Brain microvascular endothelial cell (primary cell): ENCODE results near the gene MRPL16.
A peak's percentile ranks its signal among the peaks of the same experiment; 100 is the strongest.
"Not testable (repeated sequence)": the region's sequence is repeated elsewhere in the genome, so short reads cannot be mapped to it uniquely, and the experiment has no call there.

Experiments
- DNase-seq: peaks from one replicate; pipeline ENCODE4 v3.0.0-alpha.2; 2020
- H3K27ac ChIP-seq: fragments of 250-450 bp; sonication (Bioruptor Pico); 2 replicates; pipeline ENCODE4 v1.5.1; 2020; ENCODE audit warnings: mild to moderate bottlenecking, moderate library complexity
- H3K27me3 ChIP-seq: fragments of 250-450 bp; sonication (Bioruptor Pico); replicated peaks from 2 replicates; pipeline ENCODE4 v1.5.1; 2020; ENCODE audit warnings: mild to moderate bottlenecking
- H3K36me3 ChIP-seq: fragments of 250-450 bp; sonication (Bioruptor Pico); replicated peaks from 2 replicates; pipeline ENCODE4 v1.5.1; 2020; ENCODE audit warnings: mild to moderate bottlenecking
- H3K4me3 ChIP-seq: 2 replicates; pipeline ENCODE4 v1.5.1; 2011; ENCODE audit warnings: low read depth, mild to moderate bottlenecking, control low read depth, low read length, moderate library complexity
- in situ Hi-C: cut with HindIII; loops from 2 replicates; pipeline ENCODE4 v1.10.0; 2017; ENCODE audit warnings: low sequenced_read_pairs, low pct_ligation_motif_present
- TF ChIP-seq, protein P1 (sequence below): IDR thresholded peaks from 2 replicates; pipeline ENCODE4 v1.5.1; 2011; ENCODE audit warnings: low read depth, mild to moderate bottlenecking, moderate library complexity, low read length, control low read depth, inconsistent platforms; ENCODE audit errors: missing control alignments

MRPL16 gene

GRCh38 chr11:59794417-59794816 lies 16.2 kb downstream of the MRPL16 start:
- H3K27ac ChIP-seq: no peak overlapping the region
- in situ Hi-C loops: no loop called here
- TF ChIP-seq, protein P1, sequence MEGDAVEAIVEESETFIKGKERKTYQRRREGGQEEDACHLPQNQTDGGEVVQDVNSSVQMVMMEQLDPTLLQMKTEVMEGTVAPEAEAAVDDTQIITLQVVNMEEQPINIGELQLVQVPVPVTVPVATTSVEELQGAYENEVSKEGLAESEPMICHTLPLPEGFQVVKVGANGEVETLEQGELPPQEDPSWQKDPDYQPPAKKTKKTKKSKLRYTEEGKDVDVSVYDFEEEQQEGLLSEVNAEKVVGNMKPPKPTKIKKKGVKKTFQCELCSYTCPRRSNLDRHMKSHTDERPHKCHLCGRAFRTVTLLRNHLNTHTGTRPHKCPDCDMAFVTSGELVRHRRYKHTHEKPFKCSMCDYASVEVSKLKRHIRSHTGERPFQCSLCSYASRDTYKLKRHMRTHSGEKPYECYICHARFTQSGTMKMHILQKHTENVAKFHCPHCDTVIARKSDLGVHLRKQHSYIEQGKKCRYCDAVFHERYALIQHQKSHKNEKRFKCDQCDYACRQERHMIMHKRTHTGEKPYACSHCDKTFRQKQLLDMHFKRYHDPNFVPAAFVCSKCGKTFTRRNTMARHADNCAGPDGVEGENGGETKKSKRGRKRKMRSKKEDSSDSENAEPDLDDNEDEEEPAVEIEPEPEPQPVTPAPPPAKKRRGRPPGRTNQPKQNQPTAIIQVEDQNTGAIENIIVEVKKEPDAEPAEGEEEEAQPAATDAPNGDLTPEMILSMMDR: no peak
- no peak overlapping the region for H3K4me3 ChIP-seq
- peaks cover 49% of the 10 kb centered on the region for H3K36me3 ChIP-seq
- DNase-seq: no peak
- no peaks in the 10 kb centered on the region for H3K27me3 ChIP-seq

DNA sequence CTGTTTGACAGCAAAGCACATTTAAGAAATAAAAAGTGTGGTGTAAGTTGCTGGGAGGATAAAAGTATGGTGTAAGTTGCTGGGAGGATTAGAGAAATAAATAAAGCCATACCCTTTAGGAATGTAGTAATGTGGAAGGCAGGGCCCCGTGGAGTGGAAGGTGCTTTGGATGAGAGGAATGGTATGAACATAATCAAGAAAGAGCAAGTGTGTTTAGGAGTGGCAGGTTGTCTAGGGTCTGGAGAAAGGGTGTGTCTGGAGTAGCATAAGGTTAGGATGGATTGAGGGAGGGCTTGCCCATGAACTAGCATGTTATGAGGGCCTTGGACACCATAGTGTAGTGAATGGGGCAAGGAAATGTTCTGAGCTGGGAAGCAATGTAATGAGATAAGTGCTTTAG lies 18.1 kb downstream of the MRPL16 start:
- Histone ChIP-seq H3K27ac (no peak overlapping the region), H3K27me3 (no peaks in the 10 kb centered on the region), H3K4me3 (no peak overlapping the region), H3K36me3 (peaks cover 47% of the 10 kb centered on the region)
- in situ Hi-C loops: no loop called here
- DNase-seq: no peak
- TF ChIP-seq, protein P1: no peak

DNA sequence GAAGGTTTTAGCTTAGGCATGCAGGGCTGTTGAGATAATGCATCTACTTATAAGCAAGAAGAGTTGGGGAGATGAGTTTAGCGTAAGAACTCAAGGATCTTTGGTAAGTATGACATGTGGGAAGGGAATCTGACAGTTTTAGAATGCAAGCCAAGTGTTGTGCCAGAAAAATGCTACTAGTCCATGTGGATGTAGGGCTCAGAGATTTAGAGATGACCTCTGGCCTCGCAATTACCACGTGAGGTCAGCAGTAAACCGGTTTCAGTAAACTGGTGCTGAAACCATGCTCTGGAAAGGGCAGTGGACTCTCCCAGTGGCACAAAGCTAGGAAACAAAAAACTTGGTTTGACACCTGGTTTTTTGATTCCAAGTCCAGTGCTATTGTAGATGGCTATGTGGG lies 18.9 kb downstream of the MRPL16 start:
- H3K27ac ChIP-seq: no peak overlapping the region
- H3K4me3 ChIP-seq: no peak overlapping the region
- no peaks in the 10 kb centered on the region for H3K27me3 ChIP-seq
- TF ChIP-seq, protein P1: no peak
- H3K36me3 ChIP-seq: peaks cover 46% of the 10 kb centered on the region
- no peak for DNase-seq
- in situ Hi-C loops: no loop called here

DNA sequence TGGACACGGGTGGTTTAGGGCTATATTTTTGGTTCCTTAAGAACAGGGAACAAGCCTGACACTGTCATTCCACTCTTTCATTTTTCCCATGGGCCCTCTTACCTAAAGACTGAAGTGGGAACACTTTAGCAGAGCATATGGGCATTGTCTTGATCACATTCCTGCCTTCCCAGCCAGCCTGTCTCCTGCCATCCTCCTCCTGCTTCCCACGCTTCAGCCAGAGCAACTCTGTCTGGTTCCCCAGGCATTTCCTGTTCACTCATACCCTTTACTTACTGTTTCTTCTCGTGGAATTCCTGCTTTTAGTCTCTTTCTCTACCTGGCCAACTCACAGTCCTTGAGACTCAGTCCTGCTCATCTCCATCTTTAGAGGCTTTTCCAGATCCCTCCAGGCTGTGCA lies 22.8 kb downstream of the MRPL16 start:
- Histone ChIP-seq H3K4me3 (no peak overlapping the region), H3K27me3 (no peaks in the 10 kb centered on the region), H3K27ac (peak overlapping the region; percentile 70), H3K36me3 (peaks cover 23% of the 10 kb centered on the region)
- TF ChIP-seq, protein P1: no peak
- in situ Hi-C loops: no loop called here
- DNase-seq: peak; percentile 55

DNA sequence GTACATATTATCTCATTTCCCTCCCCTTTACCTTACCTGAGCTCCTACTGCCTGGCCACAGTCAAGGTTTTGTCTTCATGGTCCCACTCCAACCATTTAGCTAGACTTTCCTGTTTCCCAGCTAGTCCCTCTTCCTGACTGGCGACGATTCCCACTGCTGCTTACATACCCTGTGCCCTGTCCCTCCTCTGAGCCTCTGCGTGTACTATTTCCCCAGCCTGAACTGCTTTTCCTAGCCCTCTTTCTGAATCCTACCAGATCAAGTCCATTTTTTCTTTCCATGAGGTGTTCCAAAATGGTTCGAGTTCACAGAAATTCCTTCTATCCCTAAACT lies 23.4 kb downstream of the MRPL16 start:
- H3K36me3 ChIP-seq: peaks cover 19% of the 10 kb centered on the region
- no peak overlapping the region for H3K4me3 ChIP-seq
- in situ Hi-C loops: no loop called here
- H3K27ac ChIP-seq: peak overlapping the region; percentile 70
- no peak for DNase-seq
- H3K27me3 ChIP-seq: no peaks in the 10 kb centered on the region
- TF ChIP-seq, protein P1: no peak

- Histone ChIP-seq H3K27ac (no peak overlapping the region), H3K27me3 (no peaks in the 10 kb centered on the region), H3K36me3 (peaks cover 5% of the 10 kb centered on the region), H3K4me3 (no peak overlapping the region)
- TF ChIP-seq, protein P1: no peak
- DNase-seq: no peak
- in situ Hi-C loops: no loop called here
These were observed 24.8 kb downstream of the MRPL16 start for GRCh38 chr11:59785818-59786217.

GRCh38 chr11:59784441-59784840 lies 26.1 kb downstream of the MRPL16 start:
- H3K36me3 ChIP-seq, H3K27ac ChIP-seq, H3K27me3 ChIP-seq, H3K4me3 ChIP-seq, DNase-seq, in situ Hi-C loops: not testable (repeated sequence)
